GM11168 (cell line): Measurements from ENCODE around the gene SLC2A5.
"Not testable (repeated sequence)": the region's sequence is repeated elsewhere in the genome, so short reads cannot be mapped to it uniquely, and the experiment has no call there.

ENCODE experiments used
- in situ Hi-C: fragments of 300-500 bp; cut with MboI; formaldehyde crosslinking; loops from one replicate; pipeline ENCODE4 v1.12.0; 2022; ENCODE audit warnings: low sequenced_read_pairs; ENCODE audit not compliant: unreplicated experiment

SLC2A5 gene

GRCh38 chr1:9039761-9040658 lies 29.4 kb downstream of the SLC2A5 start:
- in situ Hi-C loops, result no loop called here

DNA sequence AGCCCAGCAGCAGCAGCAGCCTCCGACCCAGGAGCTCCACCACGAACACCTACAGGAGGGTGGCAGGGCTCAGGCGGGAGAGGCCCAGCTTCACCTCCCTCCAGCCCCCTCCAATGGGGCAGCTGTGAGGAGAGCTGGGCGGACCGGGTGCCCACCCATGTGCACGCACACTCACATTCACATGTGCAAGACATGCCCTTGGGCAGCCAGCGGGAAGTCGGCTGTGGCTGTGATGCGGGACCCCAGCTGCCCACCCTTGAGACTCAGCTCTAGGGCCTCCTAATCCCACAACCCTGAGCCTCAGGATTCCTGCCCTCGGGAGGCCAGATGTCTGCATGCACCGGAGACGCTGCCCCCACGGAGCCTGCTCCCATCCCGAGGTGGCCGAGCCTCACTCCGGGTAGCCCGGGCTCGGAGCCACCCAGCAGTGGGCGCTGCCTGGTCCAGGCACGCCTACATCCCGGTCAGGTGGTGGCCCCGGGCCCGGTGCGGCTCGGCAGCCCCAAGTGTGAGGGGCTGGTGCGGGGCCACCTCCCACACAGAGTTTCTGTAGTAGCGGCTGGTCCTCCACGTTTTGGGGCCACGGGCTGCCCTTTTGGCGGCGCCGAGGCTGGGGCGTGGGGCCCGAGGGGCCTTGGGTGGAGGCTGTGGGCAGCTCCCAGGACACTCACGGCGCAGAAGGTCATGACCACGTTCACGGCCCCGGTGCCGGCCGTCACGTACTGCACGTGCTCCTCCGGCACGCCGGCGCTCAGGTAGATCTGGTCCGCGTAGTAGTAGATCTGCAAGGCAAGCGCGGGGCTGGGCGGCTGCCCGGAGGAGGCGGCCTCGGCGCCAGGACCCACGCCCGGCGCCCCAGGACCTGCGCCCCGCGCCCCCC lies 30.3 kb downstream of the SLC2A5 start:
- in situ Hi-C loops, result no loop called here

GRCh38 chr1:9038338-9038650 lies 31.1 kb downstream of the SLC2A5 start:
- in situ Hi-C loops, result no loop called here

DNA sequence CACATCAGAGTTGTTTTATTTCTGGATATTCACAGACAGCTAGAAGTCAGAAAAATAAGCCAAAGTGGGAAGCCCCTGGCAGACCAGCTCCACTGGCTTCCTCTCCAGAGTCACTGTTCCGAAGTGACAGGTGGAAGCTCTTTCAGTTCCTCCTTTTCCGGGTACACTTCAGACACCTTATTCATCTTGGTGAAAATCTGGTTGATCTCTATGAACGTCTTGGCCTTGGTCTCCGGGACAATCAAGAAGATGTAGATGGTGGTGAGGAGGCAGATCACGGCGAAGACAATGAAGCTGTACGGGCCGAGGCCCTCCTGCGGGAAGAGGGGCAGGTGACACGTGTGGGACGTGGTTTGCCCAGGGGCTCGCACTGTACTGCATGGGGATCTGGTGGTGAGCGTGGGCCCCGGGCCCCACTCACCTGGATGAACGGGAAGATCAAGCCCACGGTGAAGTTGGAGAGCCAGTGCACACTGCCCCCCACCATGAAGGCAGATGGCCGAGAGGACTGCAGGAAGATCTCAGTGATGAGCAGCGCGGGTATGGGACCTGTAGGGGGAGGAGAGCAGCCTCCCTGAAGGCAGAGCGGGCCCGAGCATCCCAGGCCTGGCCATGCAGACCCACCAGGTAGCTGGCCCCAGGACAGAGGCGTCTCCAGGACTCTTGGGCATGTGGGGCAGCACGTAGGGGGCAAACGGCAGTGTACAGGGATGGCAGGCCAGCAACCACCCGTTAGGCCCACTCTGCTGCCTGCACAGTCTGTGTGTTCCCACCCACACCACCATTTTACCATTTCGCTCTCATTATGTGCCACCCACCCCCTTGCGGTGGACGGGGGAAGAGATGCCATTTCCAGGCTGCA lies 31.7 kb downstream of the SLC2A5 start:
- in situ Hi-C loops, result no loop called here

- in situ Hi-C loops, result no loop called here
Measured at GRCh38 chr1:9035226-9035625, 34.2 kb downstream of the SLC2A5 start.

DNA sequence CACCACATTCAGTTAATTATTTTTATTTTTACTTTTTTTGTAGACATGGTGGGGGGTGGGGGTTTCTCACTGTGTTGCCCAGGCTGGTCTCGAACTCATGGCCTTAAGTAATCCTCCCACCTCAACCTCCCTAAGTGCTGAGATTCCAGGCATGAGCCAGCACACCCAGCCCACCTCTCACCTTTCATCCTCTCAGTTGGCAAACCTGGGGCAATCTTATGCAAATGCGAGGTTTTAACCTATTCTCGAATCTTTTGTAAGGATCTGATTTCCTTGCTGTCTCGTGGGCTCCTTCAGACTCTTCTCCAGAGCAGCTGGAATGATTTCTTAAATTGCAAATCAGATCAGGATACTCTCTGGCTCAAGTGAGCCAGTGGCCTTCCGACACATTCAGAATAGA lies 36.1 kb downstream of the SLC2A5 start:
- in situ Hi-C loops, result no loop called here

- in situ Hi-C loops, result no loop called here
Measured at GRCh38 chr1:9031484-9032259, 37.8 kb downstream of the SLC2A5 start.

- in situ Hi-C loops, result not testable (repeated sequence)
Measured at GRCh38 chr1:9031077-9031476, 38.4 kb downstream of the SLC2A5 start.

DNA sequence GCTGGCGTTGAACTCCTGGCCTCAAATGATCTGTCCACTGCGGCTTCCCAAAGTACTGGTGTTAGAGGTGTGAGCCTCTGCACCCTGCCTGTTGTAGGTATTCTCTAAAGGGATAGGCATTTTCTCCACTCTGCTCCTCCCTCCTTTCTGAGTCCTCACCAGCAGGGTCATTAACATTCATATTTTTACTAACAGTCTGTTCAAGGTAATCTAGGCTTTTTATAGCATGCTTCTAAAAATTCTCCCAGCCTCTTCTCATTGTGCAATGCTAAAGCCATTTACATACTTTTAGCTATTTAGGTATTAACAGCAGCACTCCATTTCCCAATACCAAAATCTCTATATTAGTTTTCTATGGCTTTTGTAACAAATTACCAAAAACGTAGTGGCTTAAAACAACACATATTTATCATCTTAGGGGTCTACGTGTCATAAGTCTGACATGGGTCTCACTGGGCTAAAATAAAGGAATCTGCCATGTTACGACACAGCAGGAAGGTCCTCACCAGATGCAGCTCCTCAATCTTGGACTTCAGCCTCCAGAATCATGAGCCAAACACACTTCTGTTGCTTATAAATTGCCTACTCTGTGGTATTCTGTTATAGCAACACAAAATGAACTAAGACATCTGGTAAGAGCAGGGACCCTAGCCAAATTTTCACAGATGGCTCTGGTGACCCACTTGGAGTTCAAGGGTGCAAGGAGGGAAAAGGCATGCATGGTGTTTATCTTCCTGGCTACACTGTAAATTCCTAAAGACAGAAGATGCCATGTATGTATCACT lies 40.3 kb downstream of the SLC2A5 start:
- in situ Hi-C loops, result no loop called here

GRCh38 chr1:9027307-9027706 lies 42.1 kb downstream of the SLC2A5 start:
- in situ Hi-C loops, result no loop called here

DNA sequence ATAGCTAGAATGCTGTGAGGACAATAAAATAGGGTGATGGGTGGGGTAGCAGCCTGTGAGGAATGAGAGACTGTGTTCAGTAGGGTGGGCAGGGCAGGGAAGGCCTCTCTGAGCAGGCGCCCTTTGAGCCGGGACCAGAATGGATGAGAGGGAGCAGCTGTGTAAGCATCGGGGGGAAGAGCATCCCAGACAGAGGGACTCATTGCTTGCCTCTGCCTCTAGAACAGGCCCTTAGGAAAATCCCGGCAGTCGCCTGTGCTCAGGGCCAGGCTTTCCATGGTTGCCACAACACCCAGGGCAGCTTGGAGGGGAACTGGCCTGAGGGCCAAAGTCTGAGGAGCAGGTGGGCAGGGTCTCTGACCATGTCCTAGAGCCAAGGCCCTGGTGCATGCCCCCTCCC lies 44.0 kb downstream of the SLC2A5 start:
- in situ Hi-C loops, result no loop called here

GRCh38 chr1:9024837-9025236 lies 44.6 kb downstream of the SLC2A5 start:
- in situ Hi-C loops, result no loop called here

DNA sequence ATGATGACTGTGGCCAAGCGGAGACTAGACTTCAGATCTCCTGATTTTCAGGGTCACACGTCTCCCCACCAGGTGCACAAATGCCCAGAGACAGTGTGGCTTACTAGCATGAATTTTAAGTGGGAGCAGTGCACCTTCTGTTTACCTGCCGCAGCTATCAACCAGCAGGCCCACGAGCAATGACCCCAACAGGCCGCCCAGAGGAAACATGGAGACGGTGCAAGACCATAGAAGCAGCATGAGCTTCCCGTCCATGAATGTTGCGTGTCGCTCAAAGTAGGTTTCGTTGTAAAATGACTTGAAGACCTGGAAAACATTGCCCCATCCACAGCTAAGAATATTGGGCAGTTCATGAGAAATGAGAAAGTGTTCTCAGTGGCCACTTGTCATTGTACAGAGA lies 46.7 kb downstream of the SLC2A5 start:
- in situ Hi-C loops, result no loop called here

- in situ Hi-C loops, result not testable (repeated sequence)
Measured at GRCh38 chr1:9022026-9022738, 47.3 kb downstream of the SLC2A5 start.

DNA sequence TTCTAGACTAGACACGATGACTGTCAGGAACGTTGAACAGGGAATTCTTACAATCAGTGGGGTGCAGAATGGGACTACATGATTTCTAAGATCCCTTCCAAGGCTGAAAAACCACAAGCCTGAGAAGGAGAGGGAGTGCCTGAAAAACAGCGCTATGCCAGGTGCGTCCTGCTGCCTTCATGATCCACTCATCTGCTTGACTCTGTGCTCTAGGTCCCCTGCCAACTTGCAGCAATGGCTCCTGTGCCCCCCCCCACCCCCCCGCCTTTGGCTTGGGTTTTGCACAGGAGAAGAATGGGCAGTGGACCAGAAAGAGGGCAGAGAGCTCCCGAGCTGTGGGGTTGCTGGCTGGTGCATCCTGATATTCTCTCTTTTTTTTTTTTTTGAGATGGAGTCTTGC lies 49.1 kb downstream of the SLC2A5 start:
- in situ Hi-C loops, result no loop called here

DNA sequence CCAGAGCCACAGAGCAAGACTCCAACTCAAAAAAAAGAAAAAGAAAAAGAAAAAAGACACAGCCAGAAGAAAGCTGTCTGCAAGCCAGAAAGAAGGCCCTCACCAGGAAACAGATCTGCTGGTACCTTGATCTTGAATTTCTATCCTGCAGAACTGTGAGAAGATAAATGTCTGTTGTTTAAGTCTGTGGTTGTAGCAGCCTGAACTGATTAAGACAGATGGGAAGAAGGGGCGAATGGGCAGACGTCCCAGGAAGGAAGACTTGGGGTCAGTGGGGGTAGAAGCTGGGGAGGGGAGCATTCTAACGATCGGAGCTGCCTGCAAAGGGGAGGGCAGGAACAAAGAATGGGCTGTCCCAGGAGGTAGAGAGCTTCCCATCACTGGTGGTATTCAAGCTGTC lies 49.5 kb downstream of the SLC2A5 start:
- in situ Hi-C loops, result loop anchor here (5.0 kb wide), 1 partner anchor 87 kb away; no protein-coding TSS in a partner anchor

GRCh38 chr1:9018333-9018732 lies 51.1 kb downstream of the SLC2A5 start:
- in situ Hi-C loops, result loop anchor here (5.0 kb wide), 1 partner anchor 89 kb away; no protein-coding TSS in a partner anchor

DNA sequence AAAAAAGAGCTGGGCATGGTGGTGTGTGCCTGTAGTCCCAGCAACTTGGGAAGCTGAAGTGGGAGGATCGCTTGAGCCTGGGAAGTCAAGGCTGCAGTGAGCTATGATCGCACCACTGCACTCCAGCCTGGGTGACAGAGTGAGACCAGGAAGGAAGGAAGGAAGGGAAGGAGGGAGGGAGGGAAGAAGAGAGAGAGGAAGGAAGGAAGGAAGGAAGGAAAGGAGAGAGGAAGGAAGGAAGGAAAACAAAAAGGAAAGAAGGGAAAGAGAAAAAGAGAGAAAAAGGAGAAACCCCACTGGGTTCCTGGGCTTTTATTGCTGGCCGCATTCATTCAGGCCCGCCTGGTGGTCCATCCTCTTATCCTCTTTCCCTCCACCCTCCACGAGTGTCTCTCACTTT lies 53.0 kb downstream of the SLC2A5 start:
- in situ Hi-C loops, result loop anchor here (5.0 kb wide), 1 partner anchor 91 kb away; no protein-coding TSS in a partner anchor
